ENCODE data around the gene C4orf33. TPM values are rescaled to one million over a fixed set of nuclear protein-coding genes. Genes with fewer than 3 reads are reported as not detected.
"Not testable (repeated sequence)": the region's sequence is repeated elsewhere in the genome, so short reads cannot be mapped to it uniquely, and the experiment has no call there.

C4orf33 gene
- total RNA-seq, result 11.3 to 14.4 TPM (median 12.2 TPM) in 3 replicates

GRCh38 chr4:129095811-129096454, at the start of gene C4orf33:
Gene C4orf33, plus strand, starts transcription at chr4:129096152. Its CDS starts 6,459 bp downstream, at chr4:129102611.
- Mint-ChIP-seq H3K27me3 (ENCODE audit: low read depth) (no peaks in the 10 kb centered on the region), H3K36me3 (no peaks in the 10 kb centered on the region), H3K9me3 (no peaks in the 10 kb centered on the region), H3K4me3 (peak within 1 kb of the TSS; percentile 91), H3K27ac (peak within 1 kb of the TSS; percentile 99), H3K4me1 (peaks cover 13% of the 10 kb centered on the region)
- DNase-seq (ENCODE audit: low spot score in 2 of 2, unreplicated experiment in 2 of 2), result peak; percentile 34 to 56
- TF ChIP-seq, protein P1, sequence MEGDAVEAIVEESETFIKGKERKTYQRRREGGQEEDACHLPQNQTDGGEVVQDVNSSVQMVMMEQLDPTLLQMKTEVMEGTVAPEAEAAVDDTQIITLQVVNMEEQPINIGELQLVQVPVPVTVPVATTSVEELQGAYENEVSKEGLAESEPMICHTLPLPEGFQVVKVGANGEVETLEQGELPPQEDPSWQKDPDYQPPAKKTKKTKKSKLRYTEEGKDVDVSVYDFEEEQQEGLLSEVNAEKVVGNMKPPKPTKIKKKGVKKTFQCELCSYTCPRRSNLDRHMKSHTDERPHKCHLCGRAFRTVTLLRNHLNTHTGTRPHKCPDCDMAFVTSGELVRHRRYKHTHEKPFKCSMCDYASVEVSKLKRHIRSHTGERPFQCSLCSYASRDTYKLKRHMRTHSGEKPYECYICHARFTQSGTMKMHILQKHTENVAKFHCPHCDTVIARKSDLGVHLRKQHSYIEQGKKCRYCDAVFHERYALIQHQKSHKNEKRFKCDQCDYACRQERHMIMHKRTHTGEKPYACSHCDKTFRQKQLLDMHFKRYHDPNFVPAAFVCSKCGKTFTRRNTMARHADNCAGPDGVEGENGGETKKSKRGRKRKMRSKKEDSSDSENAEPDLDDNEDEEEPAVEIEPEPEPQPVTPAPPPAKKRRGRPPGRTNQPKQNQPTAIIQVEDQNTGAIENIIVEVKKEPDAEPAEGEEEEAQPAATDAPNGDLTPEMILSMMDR (IDR thresholded peaks at IDR 0.05; ENCODE audit: unreplicated experiment), result no peak

DNA sequence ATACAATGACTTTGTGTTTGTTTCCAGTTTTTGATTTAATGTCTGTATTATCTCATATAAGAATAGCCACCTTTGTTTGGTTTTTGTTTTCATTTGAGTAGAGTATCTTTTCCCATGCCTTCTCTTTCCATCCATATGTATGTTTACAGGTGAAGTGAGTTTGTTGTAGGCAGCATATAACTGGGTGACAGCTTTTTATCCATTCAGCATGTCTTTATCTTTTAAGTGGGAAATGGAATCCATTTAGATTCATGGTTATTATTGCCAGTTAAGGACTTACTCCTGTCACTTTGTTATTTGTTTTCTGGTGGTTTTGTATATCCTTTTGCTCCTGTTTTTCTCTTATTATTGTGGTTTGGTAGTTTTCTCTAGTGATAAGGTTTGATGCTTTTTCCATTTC, 36.9 kb upstream of the C4orf33 start:
- no peak overlapping the region for H3K27ac Mint-ChIP-seq
- peaks cover 80% of the 10 kb centered on the region for H3K9me3 Mint-ChIP-seq
- H3K4me1 Mint-ChIP-seq, result no peaks in the 10 kb centered on the region
- H3K4me3 Mint-ChIP-seq, result no peak overlapping the region
- TF ChIP-seq, protein P1 (IDR thresholded peaks at IDR 0.05; ENCODE audit: unreplicated experiment), result no peak
- H3K36me3 Mint-ChIP-seq, result peaks cover 72% of the 10 kb centered on the region
- DNase-seq (ENCODE audit: low spot score in 2 of 2, unreplicated experiment in 2 of 2), result no peak
- no peaks in the 10 kb centered on the region for H3K27me3 Mint-ChIP-seq (ENCODE audit: low read depth)

DNA sequence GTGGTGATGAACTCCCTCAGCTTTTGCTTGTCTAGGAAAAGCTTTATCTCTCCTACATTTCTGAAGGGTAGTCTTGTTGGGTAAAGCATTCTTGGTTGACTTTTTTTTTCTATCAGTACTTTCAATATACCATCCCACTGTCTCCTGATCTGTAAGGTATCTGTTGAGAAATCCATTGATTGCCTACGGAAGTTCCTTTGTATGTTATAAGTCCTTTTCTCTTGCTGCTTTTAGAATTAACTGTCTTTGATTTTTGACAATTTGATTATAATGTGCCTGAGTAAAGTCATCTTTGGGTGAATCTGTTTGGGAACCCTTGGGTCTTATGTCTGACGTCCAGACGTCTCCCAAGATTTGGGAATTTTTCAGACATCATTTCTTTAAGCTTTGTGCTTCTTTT, 33.4 kb upstream of the C4orf33 start:
- Mint-ChIP-seq H3K27ac (no peak overlapping the region), H3K4me3 (no peak overlapping the region), H3K4me1 (no peaks in the 10 kb centered on the region), H3K36me3 (peaks cover 60% of the 10 kb centered on the region), H3K27me3 (ENCODE audit: low read depth) (no peaks in the 10 kb centered on the region), H3K9me3 (peaks cover 61% of the 10 kb centered on the region)
- DNase-seq (ENCODE audit: low spot score in 2 of 2, unreplicated experiment in 2 of 2), result no peak
- TF ChIP-seq, protein P1 (IDR thresholded peaks at IDR 0.05; ENCODE audit: unreplicated experiment), result no peak

DNA sequence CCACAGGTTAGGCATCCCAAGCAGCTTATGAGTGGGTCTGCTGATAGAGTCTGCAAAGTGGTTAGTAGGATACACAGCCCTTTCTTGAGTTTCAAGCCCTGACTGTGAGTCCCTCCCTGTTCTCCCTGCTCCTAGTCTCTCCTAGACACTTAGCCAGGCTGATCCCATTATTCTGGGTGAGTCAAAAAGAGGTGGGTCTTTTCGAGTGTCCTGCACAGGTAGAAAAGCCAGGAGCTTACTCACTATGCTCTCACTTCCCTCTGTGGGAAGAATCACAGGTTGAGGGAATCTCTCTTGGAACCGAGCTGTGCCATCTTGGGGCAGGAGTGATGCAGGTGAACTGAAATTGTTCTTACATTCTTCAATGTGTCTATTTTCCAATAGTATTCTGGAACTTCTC, 32.3 kb upstream of the C4orf33 start:
- peaks cover 64% of the 10 kb centered on the region for H3K9me3 Mint-ChIP-seq

GRCh38 chr4:129064717-129065116, 31.2 kb upstream of the C4orf33 start:
- Mint-ChIP-seq H3K4me3 (no peak overlapping the region), H3K4me1 (no peaks in the 10 kb centered on the region), H3K9me3 (peaks cover 65% of the 10 kb centered on the region), H3K27ac (no peak overlapping the region), H3K27me3 (ENCODE audit: low read depth) (no peaks in the 10 kb centered on the region), H3K36me3 (peaks cover 51% of the 10 kb centered on the region)
- no peak for DNase-seq (ENCODE audit: low spot score in 2 of 2, unreplicated experiment in 2 of 2)
- TF ChIP-seq, protein P1 (IDR thresholded peaks at IDR 0.05; ENCODE audit: unreplicated experiment), result no peak

More for the DNA sequence above, 32.3 kb upstream of the C4orf33 start:
- H3K4me1 Mint-ChIP-seq, result no peaks in the 10 kb centered on the region
- TF ChIP-seq, protein P1 (IDR thresholded peaks at IDR 0.05; ENCODE audit: unreplicated experiment), result no peak
- peaks cover 54% of the 10 kb centered on the region for H3K36me3 Mint-ChIP-seq
- DNase-seq (ENCODE audit: low spot score in 2 of 2, unreplicated experiment in 2 of 2), result no peak
- no peak overlapping the region for H3K27ac Mint-ChIP-seq
- H3K4me3 Mint-ChIP-seq, result no peak overlapping the region
- H3K27me3 Mint-ChIP-seq (ENCODE audit: low read depth), result no peaks in the 10 kb centered on the region

GRCh38 chr4:129069537-129069936, 26.4 kb upstream of the C4orf33 start:
- not testable (repeated sequence) for H3K4me1 Mint-ChIP-seq; H3K4me3 Mint-ChIP-seq; H3K27me3 Mint-ChIP-seq (ENCODE audit: low read depth); DNase-seq (ENCODE audit: low spot score in 2 of 2, unreplicated experiment in 2 of 2); H3K27ac Mint-ChIP-seq
- Mint-ChIP-seq H3K36me3 (peaks cover 50% of the 10 kb centered on the region), H3K9me3 (peaks cover 64% of the 10 kb centered on the region)
